Smooth muscle cell (in vitro differentiated cells): ENCODE results near the gene DGKZ. TPM values are rescaled to one million over a fixed set of nuclear protein-coding genes. Genes with fewer than 3 reads are reported as not detected.

Experiments used
- DNase-seq: peaks from one replicate; lab custom pipeline; 2025; ENCODE audit not compliant: unreplicated experiment; lab: John Stamatoyannopoulos, UW
- H2AFZ ChIP-seq: fragments of 200-600 bp; sonication (generic); 2 replicates; pipeline ENCODE4 v1.6.0; 2016; ENCODE audit warnings: antibody characterized with exemption, low read depth, mild to moderate bottlenecking
- H3F3A ChIP-seq: fragments of 200-600 bp; sonication (generic); 2 replicates; pipeline ENCODE4 v1.6.0; 2017; ENCODE audit warnings: antibody characterized with exemption, low read depth
- H3K27ac ChIP-seq: fragments of 200-600 bp; sonication (generic); 2 replicates; pipeline ENCODE4 v1.5.1; 2016; ENCODE audit warnings: low read depth, mild to moderate bottlenecking
- H3K27me3 ChIP-seq: fragments of 200-600 bp; sonication (generic); 2 replicates; pipeline ENCODE4 v1.6.1; 2016; ENCODE audit warnings: low read depth, mild to moderate bottlenecking
- H3K36me3 ChIP-seq: fragments of 200-600 bp; sonication (generic); 2 replicates; pipeline ENCODE4 v1.5.1; 2016; ENCODE audit warnings: low read depth
- H3K4me1 ChIP-seq: fragments of 200-600 bp; sonication (generic); 2 replicates; pipeline ENCODE4 v1.5.1; 2016; ENCODE audit warnings: low read depth
- H3K4me2 ChIP-seq: fragments of 200-600 bp; sonication (generic); 2 replicates; pipeline ENCODE4 v1.6.0; 2016; ENCODE audit warnings: mild to moderate bottlenecking
- H3K4me3 ChIP-seq: fragments of 200-600 bp; sonication (generic); 2 replicates; pipeline ENCODE4 v1.5.1; 2016; ENCODE audit warnings: mild to moderate bottlenecking
- H3K79me2 ChIP-seq: fragments of 200-600 bp; sonication (generic); 2 replicates; pipeline ENCODE4 v1.6.0; 2016; ENCODE audit warnings: low read depth, mild to moderate bottlenecking
- H3K9ac ChIP-seq: fragments of 200-600 bp; sonication (generic); 2 replicates; pipeline ENCODE4 v1.6.0; 2016; ENCODE audit warnings: low read depth
- H3K9me3 ChIP-seq: fragments of 200-600 bp; sonication (generic); replicated peaks from 2 replicates; pipeline ENCODE4 v1.5.1; 2016; ENCODE audit warnings: low read depth
- H4K20me1 ChIP-seq: fragments of 200-600 bp; sonication (generic); 2 replicates; pipeline ENCODE4 v1.6.0; 2016; ENCODE audit warnings: low read depth
- CTCF ChIP-seq: fragments of 200-600 bp; sonication (generic); IDR thresholded peaks from 2 replicates; pipeline ENCODE4 v1.5.1; 2017; ENCODE audit warnings: borderline replicate concordance, mild to moderate bottlenecking, antibody characterized with exemption; ENCODE audit not compliant: insufficient read depth, poor library complexity, severe bottlenecking
- WGBS: methylation state at CpG from one replicate; pipeline ENCODE4 v1.1.7; 2016; ENCODE audit warnings: low lambda C conversion rate; 5-methylcytosine and 5-hydroxymethylcytosine counted together
- polyA plus RNA-seq: library from polyadenylated mRNA; unstranded; fragments of >200 nt; fragmentation: Nextera tagmentation; extraction: Ambion mirVana; gene quantifications from 2 replicates; pipeline ENCODE4 v1.2.1, GENCODE V29; 2016
- total RNA-seq: library from RNA; depleted of rRNA; stranded (reverse); fragments of >200 nt; gene quantifications from 2 replicates; pipeline ENCODE4 v1.2.3, GENCODE V29; 2014

DGKZ gene
- total and polyA plus RNA-seq, 2 experiments from 2014 or later, result 30.7 to 42.1 TPM

DNA sequence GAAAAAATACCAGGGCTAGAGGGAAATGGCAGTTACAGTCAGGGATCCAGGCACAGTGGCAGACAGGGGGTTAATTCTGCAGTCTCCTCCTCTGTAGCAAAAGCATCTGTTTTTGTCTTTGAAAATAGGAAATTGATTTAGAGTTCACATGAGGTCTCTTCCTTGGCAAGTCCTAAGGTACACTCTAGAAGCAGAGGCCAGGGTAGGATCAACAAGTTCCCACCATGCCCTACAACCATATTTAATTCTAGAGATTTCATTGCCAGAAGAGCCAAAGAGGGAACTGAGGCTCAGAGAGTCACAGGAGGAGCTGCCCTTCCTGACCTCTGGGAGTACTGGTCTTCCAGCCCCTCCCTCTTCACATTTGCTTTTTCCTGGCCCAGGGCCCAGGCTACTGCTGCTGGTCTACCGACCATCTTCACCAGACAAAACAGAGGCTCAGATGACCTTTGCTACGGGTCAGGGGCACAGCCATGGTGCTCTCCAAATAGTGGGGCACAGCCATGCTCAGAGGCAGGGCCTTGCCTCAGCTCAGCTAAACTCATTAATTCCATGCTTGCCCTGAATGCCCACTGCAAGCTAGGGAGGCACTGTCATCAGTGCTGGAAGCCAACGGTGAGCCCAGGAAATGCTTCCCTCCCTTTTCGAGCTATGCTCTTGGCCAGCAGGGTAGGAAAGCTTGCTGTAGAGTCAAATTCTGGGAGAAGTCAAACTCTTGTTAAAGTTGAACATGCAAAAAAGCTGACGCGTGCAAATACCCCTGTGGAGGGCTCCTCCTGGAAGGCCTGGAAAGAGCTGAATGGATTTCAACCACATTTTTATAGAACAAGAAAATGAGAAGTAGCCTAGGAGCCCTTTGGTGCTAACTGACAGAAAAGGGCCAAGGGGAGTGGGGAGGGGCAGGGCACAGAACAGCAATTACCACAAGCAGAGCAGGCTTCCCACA is 56.0 kb downstream of the DGKZ start:
- Histone ChIP-seq H4K20me1 (peaks cover 16% of the 10 kb centered on the region), H3K27ac (no peak overlapping the region), H3K4me1 (no peaks in the 10 kb centered on the region), H3K36me3 (peaks cover 4% of the 10 kb centered on the region), H2AFZ (no peak overlapping the region), H3K4me2 (no peak overlapping the region), H3K4me3 (no peak overlapping the region), H3K27me3 (no peaks in the 10 kb centered on the region), H3K79me2 (no peaks in the 10 kb centered on the region), H3K9me3 (no peaks in the 10 kb centered on the region), H3F3A (no peaks in the 10 kb centered on the region), H3K9ac (no peak overlapping the region)
- WGBS, result 96% methylated on average over 6 of the region's 6 CpGs
- DNase-seq, result no peak
- no peak for TF ChIP-seq CTCF

DNA sequence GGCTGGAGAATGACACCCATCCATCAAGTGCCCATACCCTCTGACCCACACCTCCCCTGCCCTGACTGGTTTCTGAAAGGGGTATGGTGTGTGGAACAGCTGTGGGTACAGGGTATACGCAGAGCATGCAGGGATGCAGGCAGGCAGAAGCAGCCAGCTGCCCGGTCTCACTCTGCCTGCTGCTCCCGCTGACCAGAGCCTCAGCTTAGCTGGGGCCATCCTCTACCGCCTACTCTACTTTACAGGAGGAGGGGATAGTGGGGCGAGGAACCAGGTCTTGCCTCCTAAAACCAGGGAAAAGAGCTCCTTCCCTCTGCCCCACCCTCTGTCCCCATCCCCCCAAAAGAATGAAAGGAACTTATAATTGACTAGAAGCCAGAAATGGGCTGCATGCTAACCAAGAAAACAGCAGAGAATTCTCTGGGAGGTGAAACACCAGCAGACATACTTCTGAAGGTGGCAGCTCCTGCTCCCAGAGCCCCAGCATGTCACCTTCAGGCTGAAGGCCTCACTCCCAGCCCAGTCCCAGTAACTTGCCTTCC is 57.3 kb downstream of the DGKZ start:
- H3K79me2 ChIP-seq, result no peaks in the 10 kb centered on the region
- no peaks in the 10 kb centered on the region for H3K4me1 ChIP-seq
- H3K4me2 ChIP-seq, result no peak overlapping the region
- DNase-seq, result no peak
- no peak overlapping the region for H3K4me3 ChIP-seq
- 92% methylated on average over 5 of the region's 5 CpGs for WGBS
- H3K9ac ChIP-seq, result no peak overlapping the region
- H2AFZ ChIP-seq, result no peak overlapping the region
- H3K27ac ChIP-seq, result no peak overlapping the region
- peaks cover 4% of the 10 kb centered on the region for H3K36me3 ChIP-seq
- H3K9me3 ChIP-seq, result no peaks in the 10 kb centered on the region
- no peaks in the 10 kb centered on the region for H3F3A ChIP-seq
- TF ChIP-seq CTCF, result no peak
- H3K27me3 ChIP-seq, result no peaks in the 10 kb centered on the region
- H4K20me1 ChIP-seq, result peaks cover 16% of the 10 kb centered on the region

DNA sequence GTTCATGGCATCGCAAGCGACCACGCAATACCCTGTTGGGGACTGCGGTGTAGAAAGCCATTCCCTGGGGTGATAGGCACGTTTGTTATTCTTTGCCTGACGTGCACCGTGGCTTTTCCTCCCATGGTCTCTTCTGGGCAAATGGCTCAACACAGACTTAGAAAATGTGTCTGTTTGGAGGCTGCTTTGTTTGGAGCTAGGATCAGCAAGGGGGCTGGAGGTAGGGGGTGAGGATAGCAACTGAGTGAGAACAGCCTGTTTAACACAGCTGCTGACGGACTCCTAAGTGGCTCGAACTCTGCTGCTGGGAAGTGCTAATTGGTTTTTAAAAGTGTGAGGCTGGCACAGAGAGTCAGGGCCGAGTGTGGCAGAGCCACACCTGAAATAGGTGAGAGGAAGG is 60.4 kb downstream of the DGKZ start:
- H3K9ac ChIP-seq, result no peak overlapping the region
- TF ChIP-seq CTCF, result no peak
- no peak overlapping the region for H3K4me2 ChIP-seq
- no peaks in the 10 kb centered on the region for H3K9me3 ChIP-seq
- H3K79me2 ChIP-seq, result no peaks in the 10 kb centered on the region
- H3F3A ChIP-seq, result no peaks in the 10 kb centered on the region
- no peaks in the 10 kb centered on the region for H3K27me3 ChIP-seq
- DNase-seq, result no peak
- H4K20me1 ChIP-seq, result peaks cover 5% of the 10 kb centered on the region
- no peak overlapping the region for H2AFZ ChIP-seq
- no peaks in the 10 kb centered on the region for H3K4me1 ChIP-seq
- H3K36me3 ChIP-seq, result peaks cover 4% of the 10 kb centered on the region
- H3K4me3 ChIP-seq, result no peak overlapping the region
- no peak overlapping the region for H3K27ac ChIP-seq
- 94% methylated on average over 10 of the region's 10 CpGs for WGBS
